RWPE2 (cell line): ENCODE results near the gene LMNB1.

Source experiments
- ATAC-seq: fragments of 200-7000 bp; cut with Tn5 transposase; 3 replicates; pipeline ENCODE4 v1.9.1; 2021; ENCODE audit warnings: low read depth
- DNase-seq: peaks from one replicate; pipeline ENCODE4 v3.0.0-alpha.2; 2020; ENCODE audit warnings: low spot score
- H3K27ac ChIP-seq: fragments of 450-650 bp; 2 replicates; pipeline ENCODE4 v1.5.1; 2017; ENCODE audit warnings: mild to moderate bottlenecking; ENCODE audit not compliant: poor library complexity, severe bottlenecking
- H3K27me3 ChIP-seq: fragments of 250-450 bp; sonication (Bioruptor Pico); 2 replicates; pipeline ENCODE4 v1.5.1; 2021; ENCODE audit warnings: mild to moderate bottlenecking, moderate library complexity; ENCODE audit not compliant: insufficient read depth, poor library complexity, severe bottlenecking
- H3K36me3 ChIP-seq: fragments of 250-450 bp; sonication (Bioruptor Pico); 2 replicates; pipeline ENCODE4 v1.5.1; 2020; ENCODE audit warnings: low read depth, mild to moderate bottlenecking, moderate library complexity
- H3K4me1 ChIP-seq: fragments of 250-450 bp; sonication (Bioruptor Pico); 2 replicates; pipeline ENCODE4 v1.5.1; 2021; ENCODE audit warnings: mild to moderate bottlenecking, moderate library complexity; ENCODE audit not compliant: insufficient read depth, poor library complexity, severe bottlenecking
- H3K4me3 ChIP-seq: fragments of 250-450 bp; sonication (Bioruptor Pico); 2 replicates; pipeline ENCODE4 v1.5.1; 2021; ENCODE audit warnings: mild to moderate bottlenecking, moderate library complexity; ENCODE audit not compliant: severe bottlenecking
- H3K9me3 ChIP-seq: fragments of 250-450 bp; sonication (Bioruptor Pico); 2 replicates; pipeline ENCODE4 v1.5.1; 2021; ENCODE audit warnings: mild to moderate bottlenecking, moderate library complexity; ENCODE audit not compliant: severe bottlenecking
- TF ChIP-seq, protein P1 (sequence below): fragments of 450-650 bp; IDR thresholded peaks from one replicate; pipeline ENCODE4 v1.5.1; 2017; ENCODE audit warnings: mild to moderate bottlenecking, moderate library complexity; ENCODE audit not compliant: poor library complexity, severe bottlenecking

Gene LMNB1

GRCh38 chr5:126814721-126815404 lies 37.9 kb downstream of the LMNB1 start:
- peak overlapping the region; percentile 4 for H3K27ac ChIP-seq
- H3K9me3 ChIP-seq, result no peaks in the 10 kb centered on the region
- peak; percentile 55 for ATAC-seq
- TF ChIP-seq, protein P1, sequence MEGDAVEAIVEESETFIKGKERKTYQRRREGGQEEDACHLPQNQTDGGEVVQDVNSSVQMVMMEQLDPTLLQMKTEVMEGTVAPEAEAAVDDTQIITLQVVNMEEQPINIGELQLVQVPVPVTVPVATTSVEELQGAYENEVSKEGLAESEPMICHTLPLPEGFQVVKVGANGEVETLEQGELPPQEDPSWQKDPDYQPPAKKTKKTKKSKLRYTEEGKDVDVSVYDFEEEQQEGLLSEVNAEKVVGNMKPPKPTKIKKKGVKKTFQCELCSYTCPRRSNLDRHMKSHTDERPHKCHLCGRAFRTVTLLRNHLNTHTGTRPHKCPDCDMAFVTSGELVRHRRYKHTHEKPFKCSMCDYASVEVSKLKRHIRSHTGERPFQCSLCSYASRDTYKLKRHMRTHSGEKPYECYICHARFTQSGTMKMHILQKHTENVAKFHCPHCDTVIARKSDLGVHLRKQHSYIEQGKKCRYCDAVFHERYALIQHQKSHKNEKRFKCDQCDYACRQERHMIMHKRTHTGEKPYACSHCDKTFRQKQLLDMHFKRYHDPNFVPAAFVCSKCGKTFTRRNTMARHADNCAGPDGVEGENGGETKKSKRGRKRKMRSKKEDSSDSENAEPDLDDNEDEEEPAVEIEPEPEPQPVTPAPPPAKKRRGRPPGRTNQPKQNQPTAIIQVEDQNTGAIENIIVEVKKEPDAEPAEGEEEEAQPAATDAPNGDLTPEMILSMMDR, result no peak
- H3K4me1 ChIP-seq, result peaks cover 15% of the 10 kb centered on the region
- no peak overlapping the region for H3K4me3 ChIP-seq
- H3K27me3 ChIP-seq, result no peaks in the 10 kb centered on the region
- H3K36me3 ChIP-seq, result peaks cover 99% of the 10 kb centered on the region
- DNase-seq, result no peak

DNA sequence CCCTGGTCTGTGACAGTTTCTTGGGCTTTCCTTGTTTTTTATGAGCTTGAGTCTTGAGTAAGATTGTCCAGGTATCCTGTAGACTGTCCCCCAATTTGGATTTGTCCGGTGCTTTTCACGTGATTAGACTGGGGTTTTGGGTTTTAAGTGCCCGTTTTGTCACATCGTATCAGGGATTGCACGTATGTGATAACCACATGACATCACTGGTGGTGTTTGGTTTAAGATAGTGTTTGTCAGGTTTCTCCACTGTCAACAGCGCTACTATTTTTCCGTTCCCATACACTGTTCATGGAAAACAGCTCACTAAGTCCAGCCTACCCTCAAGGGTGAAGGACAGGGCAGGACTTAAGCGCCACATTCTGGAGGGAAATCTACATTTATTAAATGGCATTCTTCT lies 39.7 kb downstream of the LMNB1 start:
- DNase-seq (no peak), ATAC-seq (no peak)
- no peak overlapping the region for H3K27ac ChIP-seq
- H3K4me1 ChIP-seq, result peaks cover 15% of the 10 kb centered on the region
- TF ChIP-seq, protein P1, result no peak
- no peak overlapping the region for H3K4me3 ChIP-seq
- no peaks in the 10 kb centered on the region for H3K27me3 ChIP-seq
- H3K36me3 ChIP-seq, result peaks cover 99% of the 10 kb centered on the region
- H3K9me3 ChIP-seq, result no peaks in the 10 kb centered on the region

- Histone ChIP-seq H3K27ac (no peak overlapping the region), H3K9me3 (no peaks in the 10 kb centered on the region), H3K4me3 (no peak overlapping the region), H3K4me1 (peaks cover 15% of the 10 kb centered on the region), H3K36me3 (peaks cover 100% of the 10 kb centered on the region), H3K27me3 (no peaks in the 10 kb centered on the region)
- DNase-seq, result no peak
- ATAC-seq, result no peak
- TF ChIP-seq, protein P1, result no peak
Measured at GRCh38 chr5:126818736-126819135, 41.8 kb downstream of the LMNB1 start.

DNA sequence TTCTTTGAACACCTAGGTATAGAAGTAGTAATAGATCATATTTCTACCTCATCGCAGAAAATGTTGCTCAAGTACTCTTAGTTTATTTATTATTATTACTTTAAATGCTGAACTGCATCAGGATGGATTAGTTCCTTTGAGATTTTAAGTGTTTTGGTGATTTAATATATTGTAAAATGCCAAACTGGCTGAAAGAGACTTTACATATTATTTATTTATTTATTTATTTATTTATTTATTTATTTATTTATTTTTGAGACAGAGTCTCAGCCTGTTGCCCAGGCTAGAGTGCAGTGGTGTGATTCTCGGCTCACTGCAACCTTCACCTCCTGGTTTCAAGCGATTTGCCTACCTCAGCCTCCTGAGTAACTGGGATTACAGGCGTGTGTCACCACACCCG lies 42.3 kb downstream of the LMNB1 start:
- Histone ChIP-seq H3K36me3 (peaks cover 100% of the 10 kb centered on the region), H3K27me3 (no peaks in the 10 kb centered on the region), H3K4me3 (no peak overlapping the region), H3K27ac (no peak overlapping the region), H3K9me3 (no peaks in the 10 kb centered on the region), H3K4me1 (peaks cover 13% of the 10 kb centered on the region)
- DNase-seq (no peak), ATAC-seq (no peak)
- TF ChIP-seq, protein P1, result no peak

- no peak overlapping the region for H3K4me3 ChIP-seq
- H3K36me3 ChIP-seq, result peaks cover 97% of the 10 kb centered on the region
- H3K27me3 ChIP-seq, result no peaks in the 10 kb centered on the region
- H3K27ac ChIP-seq, result no peak overlapping the region
- TF ChIP-seq, protein P1, result no peak
- no peak for ATAC-seq
- H3K9me3 ChIP-seq, result no peaks in the 10 kb centered on the region
- H3K4me1 ChIP-seq, result no peaks in the 10 kb centered on the region
- DNase-seq, result no peak
Measured at GRCh38 chr5:126826619-126827215, 49.8 kb downstream of the LMNB1 start.
